Duodenal mucosa (tissue), 2 donors: Measurements from ENCODE around the gene MRPS34.

Source experiments
- H3K27ac ChIP-seq: one replicate; pipeline ENCODE4 v1.7.0; 2013; ENCODE audit warnings: low read depth, low read length
- H3K27me3 ChIP-seq, 2 donors: one replicate each; pipeline ENCODE4 v1.7.0; 2013; ENCODE audit warnings: low read length in 2 of 2, control low read depth in 1 of 2; ENCODE audit not compliant: insufficient read depth in 2 of 2, control insufficient read depth in 1 of 2
- H3K36me3 ChIP-seq, 2 donors: one replicate each; pipeline ENCODE4 v1.7.0; 2013; ENCODE audit warnings: low read length in 2 of 2, control low read depth in 1 of 2; ENCODE audit not compliant: insufficient read depth in 2 of 2, control insufficient read depth in 1 of 2
- H3K4me1 ChIP-seq, 2 donors: one replicate each; pipeline ENCODE4 v1.7.0; 2013; ENCODE audit warnings: low read length in 2 of 2, control low read depth in 1 of 2; ENCODE audit not compliant: insufficient read depth in 2 of 2, control insufficient read depth in 1 of 2
- H3K4me3 ChIP-seq, 2 donors: one replicate each; pipeline ENCODE4 v1.7.0; 2013; ENCODE audit warnings: low read length in 2 of 2, low read depth in 1 of 2
- H3K9ac ChIP-seq, 2 donors: one replicate each; pipeline ENCODE4 v1.7.0; 2013; ENCODE audit warnings: low read length in 2 of 2, low read depth in 1 of 2
- H3K9me3 ChIP-seq, 2 donors: one replicate each; pipeline ENCODE4 v1.7.0; 2013; ENCODE audit warnings: low read length in 2 of 2, control low read depth in 1 of 2; ENCODE audit not compliant: control insufficient read depth in 1 of 2

The MRPS34 gene

DNA sequence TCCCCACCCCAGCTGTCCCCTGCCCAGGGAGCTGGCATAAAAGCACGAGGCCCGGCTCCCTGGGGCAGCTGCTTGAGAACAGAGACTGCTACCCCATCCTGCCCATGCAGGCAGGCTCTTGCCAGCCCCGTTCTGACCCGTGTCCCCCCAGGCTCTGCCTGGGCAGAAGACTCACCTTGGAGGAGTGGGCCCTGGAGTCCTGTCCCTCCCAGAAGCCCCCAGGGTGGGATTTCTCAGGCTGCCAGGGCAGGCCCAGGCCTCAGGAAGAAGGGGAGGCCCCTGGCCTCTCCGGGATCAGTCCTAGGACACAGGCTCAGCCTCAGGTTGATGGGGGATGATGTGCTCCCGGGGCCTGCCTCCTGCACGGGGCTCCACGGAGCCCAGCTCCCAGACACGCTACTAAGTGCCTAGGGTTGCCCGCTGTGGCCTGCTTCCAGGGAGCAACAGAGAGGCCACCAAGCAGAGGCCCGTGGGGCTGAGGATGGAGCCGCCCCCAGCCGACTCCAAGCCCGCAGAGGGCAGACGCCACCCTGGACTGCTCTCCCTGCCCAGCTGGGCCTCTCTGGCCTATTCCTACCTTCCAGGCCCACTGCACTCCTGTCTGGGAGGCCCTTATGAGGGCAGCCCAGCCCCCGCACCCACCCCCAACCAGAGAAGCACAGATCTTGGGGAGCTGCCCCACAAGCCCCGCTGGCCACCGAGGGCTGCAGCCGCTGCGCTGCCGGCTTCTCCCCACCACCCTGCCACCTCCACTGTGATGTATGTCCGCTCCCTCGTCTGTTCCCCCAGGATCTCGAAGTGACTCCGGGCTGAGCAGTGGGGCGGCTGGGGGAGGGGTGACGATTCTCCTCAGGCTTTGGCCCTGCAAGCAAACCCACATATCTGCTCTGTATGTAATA, 3.3 kb downstream of the MRPS34 start:
- no peak overlapping the region for H3K27ac ChIP-seq

DNA sequence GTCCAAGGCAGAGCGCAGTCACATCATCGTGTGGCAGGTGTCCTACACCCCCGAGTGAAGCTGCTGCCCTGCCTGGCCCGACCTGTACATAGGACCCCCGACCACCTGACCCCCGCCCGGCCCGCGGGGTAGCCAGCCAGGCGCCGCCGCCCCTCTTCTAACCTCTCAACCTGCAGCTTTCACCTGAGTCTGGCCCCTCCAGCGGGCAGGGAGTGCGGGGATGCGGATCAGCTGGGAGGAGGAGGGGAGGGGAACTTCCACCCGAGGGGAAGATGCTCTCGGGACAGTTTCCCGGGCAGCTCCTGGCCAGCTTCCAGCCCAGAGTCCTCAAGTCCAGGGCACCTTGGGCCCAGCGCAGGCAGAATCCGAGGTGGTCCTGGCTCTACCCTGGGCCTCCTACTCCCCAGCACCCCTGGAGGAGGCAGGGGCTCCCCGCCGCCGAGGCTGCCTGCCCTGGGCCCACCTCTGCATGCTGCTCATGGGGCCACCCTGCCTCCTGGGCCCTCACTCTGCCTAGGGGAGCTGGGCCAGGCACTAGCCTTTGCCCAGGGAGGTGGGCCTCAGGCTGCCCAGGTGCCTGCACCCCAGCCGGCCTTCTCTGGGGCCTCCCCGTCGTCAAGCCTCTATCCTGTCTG, 4.0 kb downstream of the MRPS34 start:
- Histone ChIP-seq H3K27me3 (no peaks in the 10 kb centered on the region), H3K4me1 (peaks cover 3 to 20% of the 10 kb centered on the region in 2 donors), H3K36me3 (peaks cover 14 to 50% of the 10 kb centered on the region in 2 donors), H3K9me3 (no peaks in the 10 kb centered on the region), H3K4me3 (no peak overlapping the region), H3K27ac (no peak overlapping the region), H3K9ac (no peak overlapping the region)

More for the DNA sequence above, 3.3 kb downstream of the MRPS34 start:
- H3K4me3 ChIP-seq = peak overlapping the region; percentile 77 to 91
- no peaks in the 10 kb centered on the region for H3K9me3 ChIP-seq
- peaks cover 10 to 28% of the 10 kb centered on the region in 2 donors for H3K4me1 ChIP-seq
- H3K9ac ChIP-seq = peak overlapping the region in 1 of 2 donors; percentile 59
- H3K27me3 ChIP-seq = no peaks in the 10 kb centered on the region
- peaks cover 11 to 42% of the 10 kb centered on the region in 2 donors for H3K36me3 ChIP-seq

DNA sequence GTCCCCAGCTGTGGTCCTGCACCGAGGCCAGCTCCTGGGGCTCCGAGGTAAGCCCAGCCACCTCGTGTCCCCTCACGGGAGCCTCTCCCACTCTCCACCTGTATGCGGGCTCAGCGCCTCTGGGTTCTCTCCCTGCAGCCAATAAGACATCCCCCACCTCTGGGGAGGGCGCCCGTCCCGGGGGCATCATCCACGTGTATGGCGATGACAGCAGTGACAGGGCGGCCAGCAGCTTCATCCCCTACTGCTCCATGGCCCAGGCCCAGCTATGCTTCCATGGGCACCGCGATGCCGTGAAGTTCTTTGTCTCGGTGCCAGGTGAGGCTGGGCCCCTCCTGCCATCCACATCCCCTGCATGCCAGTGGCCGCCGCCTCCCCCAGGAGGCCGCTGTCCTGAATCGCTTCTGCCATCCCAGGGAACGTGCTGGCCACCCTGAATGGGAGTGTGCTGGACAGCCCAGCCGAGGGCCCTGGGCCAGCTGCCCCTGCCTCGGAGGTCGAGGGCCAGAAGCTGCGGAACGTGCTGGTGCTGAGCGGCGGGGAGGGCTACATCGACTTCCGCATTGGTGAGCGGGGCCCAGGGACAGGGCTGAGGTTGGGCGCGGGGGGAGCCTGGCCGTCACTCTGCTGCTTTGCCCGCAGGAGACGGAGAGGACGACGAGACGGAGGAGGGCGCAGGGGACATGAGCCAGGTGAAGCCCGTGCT, 4.7 kb downstream of the MRPS34 start:
- Histone ChIP-seq H3K36me3 (peaks cover 14 to 53% of the 10 kb centered on the region in 2 donors), H3K9ac (no peak overlapping the region), H3K27ac (no peak overlapping the region), H3K4me3 (no peak overlapping the region), H3K9me3 (no peaks in the 10 kb centered on the region), H3K27me3 (no peaks in the 10 kb centered on the region), H3K4me1 (peaks cover 0 to 18% of the 10 kb centered on the region in 2 donors)

DNA sequence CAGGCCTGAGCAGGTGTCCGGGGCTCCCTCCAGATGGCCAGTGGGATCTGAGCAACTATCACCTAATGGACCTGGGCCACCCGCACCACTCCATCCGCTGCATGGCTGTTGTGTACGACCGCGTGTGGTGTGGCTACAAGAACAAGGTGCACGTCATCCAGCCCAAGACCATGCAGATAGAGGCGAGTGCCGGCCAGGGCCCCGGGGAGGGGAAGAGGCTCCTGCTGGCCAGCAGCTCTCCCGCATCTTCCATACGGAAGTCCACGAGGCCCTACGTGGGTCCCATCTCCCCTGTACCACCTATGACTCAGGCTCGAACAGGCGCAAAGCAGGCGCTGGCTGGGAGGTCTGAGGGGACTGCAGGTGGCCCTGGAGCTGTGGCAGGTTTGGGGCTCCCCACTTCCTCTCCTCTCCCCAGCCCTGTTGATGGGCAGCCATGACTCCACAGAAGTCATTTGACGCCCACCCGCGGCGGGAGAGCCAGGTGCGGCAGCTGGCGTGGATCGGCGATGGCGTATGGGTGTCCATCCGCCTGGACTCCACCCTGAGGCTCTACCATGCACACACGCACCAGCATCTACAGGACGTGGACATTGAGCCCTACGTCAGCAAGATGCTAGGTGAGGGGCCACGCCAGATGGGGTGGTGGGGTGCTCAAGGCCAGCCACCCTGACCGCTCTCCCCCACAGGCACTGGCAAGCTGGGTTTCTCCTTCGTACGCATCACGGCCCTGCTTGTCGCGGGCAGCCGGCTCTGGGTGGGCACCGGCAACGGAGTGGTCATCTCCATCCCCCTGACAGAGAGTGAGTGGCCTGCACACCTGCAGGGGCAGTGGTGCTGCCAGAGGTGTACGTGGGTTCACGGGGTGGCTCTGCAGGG, 5.6 kb downstream of the MRPS34 start:
- Histone ChIP-seq H3K9ac (no peak overlapping the region), H3K27me3 (no peaks in the 10 kb centered on the region), H3K9me3 (no peaks in the 10 kb centered on the region), H3K27ac (no peak overlapping the region), H3K36me3 (peaks cover 15 to 62% of the 10 kb centered on the region in 2 donors), H3K4me3 (no peak overlapping the region), H3K4me1 (peaks cover 0 to 16% of the 10 kb centered on the region in 2 donors)

DNA sequence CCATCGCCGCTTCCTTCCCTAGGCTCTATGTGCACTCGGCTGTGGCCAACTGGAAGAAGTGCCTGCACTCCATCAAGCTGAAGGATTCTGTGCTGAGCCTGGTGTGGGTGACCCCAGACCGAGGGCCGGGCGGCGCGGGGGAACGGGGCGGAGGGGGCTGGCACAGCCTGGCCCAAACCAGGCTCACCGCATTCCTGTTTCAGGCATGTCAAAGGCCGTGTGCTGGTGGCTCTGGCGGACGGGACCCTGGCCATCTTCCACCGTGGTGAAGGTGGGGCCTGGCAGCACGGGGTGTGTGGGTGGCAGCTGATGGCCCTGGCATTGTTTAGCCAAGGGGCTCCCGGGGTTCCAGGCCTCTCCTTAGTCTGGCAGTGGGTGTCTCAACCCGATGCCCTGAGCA, 6.2 kb downstream of the MRPS34 start:
- no peaks in the 10 kb centered on the region for H3K9me3 ChIP-seq
- peaks cover 21 to 67% of the 10 kb centered on the region in 2 donors for H3K36me3 ChIP-seq
- no peak overlapping the region for H3K9ac ChIP-seq
- peaks cover 0 to 9% of the 10 kb centered on the region in 2 donors for H3K4me1 ChIP-seq
- no peak overlapping the region for H3K27ac ChIP-seq
- H3K4me3 ChIP-seq = no peak overlapping the region
- no peaks in the 10 kb centered on the region for H3K27me3 ChIP-seq

DNA sequence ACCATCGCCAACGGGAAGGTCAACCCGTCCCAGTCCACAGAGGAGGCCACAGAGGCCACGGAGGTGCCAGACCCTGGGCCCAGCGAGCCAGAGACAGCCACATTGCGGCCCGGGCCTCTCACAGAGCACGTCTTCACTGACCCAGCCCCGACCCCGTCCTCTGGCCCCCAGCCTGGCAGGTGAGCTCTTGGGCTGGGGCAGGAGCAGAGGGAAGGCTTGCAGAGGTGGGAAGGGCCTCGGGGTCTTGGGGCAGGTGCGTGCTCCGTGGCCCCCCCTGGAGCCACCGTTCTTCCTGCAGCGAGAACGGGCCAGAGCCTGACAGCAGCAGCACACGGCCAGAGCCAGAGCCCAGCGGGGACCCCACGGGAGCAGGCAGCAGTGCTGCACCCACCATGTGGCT, 6.7 kb downstream of the MRPS34 start:
- Histone ChIP-seq H3K36me3 (peaks cover 21 to 68% of the 10 kb centered on the region in 2 donors), H3K9me3 (no peaks in the 10 kb centered on the region), H3K27ac (no peak overlapping the region), H3K4me3 (no peak overlapping the region), H3K4me1 (peaks cover 0 to 9% of the 10 kb centered on the region in 2 donors), H3K27me3 (no peaks in the 10 kb centered on the region), H3K9ac (no peak overlapping the region)

DNA sequence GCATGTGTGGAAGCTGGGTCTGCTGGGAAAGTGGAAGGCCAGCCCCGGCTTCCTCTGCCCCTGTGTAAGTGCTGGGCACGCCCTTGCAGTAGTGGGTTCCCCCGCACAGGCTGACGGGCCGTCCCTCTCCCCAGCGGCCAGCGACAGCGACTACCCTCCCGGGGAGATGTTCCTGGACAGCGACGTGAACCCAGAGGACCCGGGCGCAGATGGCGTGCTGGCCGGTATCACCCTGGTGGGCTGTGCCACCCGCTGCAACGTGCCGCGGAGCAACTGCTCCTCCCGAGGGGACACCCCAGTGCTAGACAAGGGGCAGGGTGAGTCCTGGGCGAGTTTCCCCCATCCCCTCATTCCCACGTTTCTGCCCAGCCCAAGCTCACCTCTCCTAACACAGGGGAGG, 7.1 kb downstream of the MRPS34 start:
- Histone ChIP-seq H3K27ac (no peak overlapping the region), H3K27me3 (no peaks in the 10 kb centered on the region), H3K9me3 (no peaks in the 10 kb centered on the region), H3K36me3 (peaks cover 21 to 72% of the 10 kb centered on the region in 2 donors), H3K4me1 (peaks cover 0 to 9% of the 10 kb centered on the region in 2 donors), H3K9ac (no peak overlapping the region), H3K4me3 (no peak overlapping the region)

DNA sequence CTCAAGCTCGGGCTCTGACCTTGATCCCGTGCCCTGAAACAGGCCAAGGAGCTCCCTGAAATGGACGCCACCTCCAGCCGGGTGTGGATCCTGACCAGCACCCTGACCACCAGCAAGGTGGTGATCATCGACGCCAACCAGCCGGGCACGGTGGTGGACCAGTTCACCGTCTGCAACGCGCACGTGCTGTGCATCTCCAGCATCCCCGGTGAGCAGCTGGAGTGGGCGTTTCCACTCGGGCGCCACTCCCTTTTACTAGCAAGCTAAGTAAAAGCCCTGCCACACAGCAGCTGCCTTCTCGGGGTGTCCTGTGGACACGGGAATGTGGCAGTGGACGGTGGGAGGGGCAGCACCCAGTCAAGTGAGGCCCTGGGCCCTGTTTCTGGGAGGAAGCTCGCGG, 8.0 kb downstream of the MRPS34 start:
- H3K9ac ChIP-seq = no peak overlapping the region
- no peak overlapping the region for H3K4me3 ChIP-seq
- H3K4me1 ChIP-seq = peaks cover 0 to under 1% of the 10 kb centered on the region in 2 donors
- H3K27me3 ChIP-seq = no peaks in the 10 kb centered on the region
- H3K9me3 ChIP-seq = no peaks in the 10 kb centered on the region
- peaks cover 21 to 81% of the 10 kb centered on the region in 2 donors for H3K36me3 ChIP-seq
- no peak overlapping the region for H3K27ac ChIP-seq
